ENCODE measurements around the gene TYW5.
A peak's percentile ranks its signal among the peaks of the same experiment; 100 is the strongest.

TYW5 gene

DNA sequence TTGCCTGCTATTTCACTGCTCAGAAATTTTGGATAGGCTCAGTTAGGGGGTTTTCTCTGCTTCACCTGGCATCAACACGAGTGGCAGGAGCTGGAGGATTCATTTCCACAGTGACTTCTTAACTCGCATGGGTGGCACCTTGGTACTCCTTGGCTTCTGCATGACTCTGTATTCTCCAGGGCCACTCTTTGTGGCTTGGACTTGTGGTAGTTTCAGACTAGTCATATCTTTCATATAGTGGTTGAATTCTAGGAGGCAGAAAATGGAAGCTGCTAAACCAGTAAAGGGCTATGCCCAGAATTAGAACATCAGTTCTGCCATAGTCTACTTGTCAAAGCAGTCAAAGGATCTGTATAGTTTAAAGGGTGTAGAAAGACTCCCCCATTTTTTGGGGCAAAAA is 6.9 kb upstream of the TYW5 start:
- H3K4me3 ChIP-seq (ENCODE audit: low read length): no peak overlapping the region
- TF ChIP-seq CTCF (IDR thresholded peaks at IDR 0.05; ENCODE audit: insufficient read depth, low read depth, low read length, missing control alignments): no peak
- DNase-seq (ENCODE audit: low read depth): no peak

DNA sequence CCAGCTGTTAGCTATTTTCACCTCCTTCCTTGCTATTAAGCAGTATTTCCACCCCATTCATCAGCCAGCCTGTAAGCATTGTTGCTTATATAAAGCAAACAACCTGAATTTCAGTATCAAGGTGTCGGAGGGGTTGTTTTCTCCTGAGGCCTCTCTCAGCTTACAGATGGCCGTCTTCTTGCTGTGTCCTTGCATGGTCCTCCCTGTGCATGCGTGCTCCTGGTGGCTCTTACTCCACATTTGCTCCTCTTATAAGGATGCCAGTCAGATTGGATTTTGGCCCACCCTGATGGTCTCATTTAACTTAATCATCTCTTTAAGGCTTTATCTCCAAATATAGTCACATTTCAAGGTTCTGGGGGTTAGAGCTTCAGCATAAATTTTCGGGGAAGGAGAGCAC is 2.7 kb upstream of the TYW5 start:
- TF ChIP-seq CTCF (IDR thresholded peaks at IDR 0.05; ENCODE audit: insufficient read depth, low read depth, low read length, missing control alignments): no peak
- DNase-seq (ENCODE audit: low read depth): no peak
- H3K4me3 ChIP-seq (ENCODE audit: low read length): no peak overlapping the region

GRCh38 chr2:199956062-199956380 is 730 bp upstream of the TYW5 start:
- H3K4me3 ChIP-seq (ENCODE audit: low read length): peak overlapping the region; percentile 98
- no peak for DNase-seq (ENCODE audit: low read depth)
- TF ChIP-seq CTCF (IDR thresholded peaks at IDR 0.05; ENCODE audit: insufficient read depth, low read depth, low read length, missing control alignments): no peak

DNA sequence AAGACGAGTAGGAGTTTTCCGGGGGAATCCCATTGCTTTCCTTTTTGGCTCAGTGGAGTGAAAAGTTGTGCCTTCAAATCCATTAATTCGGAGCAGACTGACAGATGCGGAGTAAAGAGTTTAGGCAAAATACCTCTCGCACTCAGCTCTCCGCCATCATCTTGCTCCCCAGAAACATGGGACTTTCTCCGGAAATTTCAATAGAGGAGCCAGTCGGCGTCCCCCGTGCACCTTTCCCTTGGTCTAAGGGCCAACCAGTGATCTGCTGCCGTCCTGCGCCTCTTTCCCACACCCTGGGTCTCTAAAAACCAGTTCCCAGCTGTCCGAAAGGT is 318 bp downstream of the TYW5 start:
- no peak for TF ChIP-seq CTCF (IDR thresholded peaks at IDR 0.05; ENCODE audit: insufficient read depth, low read depth, low read length, missing control alignments)
- no peak for DNase-seq (ENCODE audit: low read depth)
- peak overlapping the region; percentile 98 for H3K4me3 ChIP-seq (ENCODE audit: low read length)

- H3K4me3 ChIP-seq (ENCODE audit: low read length): no peak overlapping the region
- no peak for TF ChIP-seq CTCF (IDR thresholded peaks at IDR 0.05; ENCODE audit: insufficient read depth, low read depth, low read length, missing control alignments)
- no peak for DNase-seq (ENCODE audit: low read depth)
These were observed 4.3 kb downstream of the TYW5 start for GRCh38 chr2:199951023-199951422.

DNA sequence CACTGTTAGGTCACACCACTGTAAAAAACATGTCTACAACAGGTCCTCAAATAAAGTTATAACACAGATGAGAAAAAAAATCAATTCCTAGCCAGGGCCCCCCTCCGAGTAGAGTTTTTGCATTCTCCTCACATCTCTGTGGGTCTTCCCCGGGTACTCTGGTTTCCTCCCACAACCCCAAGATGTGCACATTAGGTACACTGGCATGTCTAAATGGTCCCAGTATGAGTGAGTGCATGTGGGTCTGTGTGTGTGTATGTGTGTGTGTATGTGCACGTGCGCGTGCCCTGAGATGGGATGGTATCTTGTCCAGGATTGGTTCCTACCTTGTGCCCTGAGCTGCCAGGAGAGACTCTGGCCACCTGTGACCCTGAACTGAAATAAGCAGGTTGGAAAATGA is 4.9 kb downstream of the TYW5 start:
- DNase-seq (ENCODE audit: low read depth): no peak
- no peak for TF ChIP-seq CTCF (IDR thresholded peaks at IDR 0.05; ENCODE audit: insufficient read depth, low read depth, low read length, missing control alignments)
- H3K4me3 ChIP-seq (ENCODE audit: low read length): no peak overlapping the region

DNA sequence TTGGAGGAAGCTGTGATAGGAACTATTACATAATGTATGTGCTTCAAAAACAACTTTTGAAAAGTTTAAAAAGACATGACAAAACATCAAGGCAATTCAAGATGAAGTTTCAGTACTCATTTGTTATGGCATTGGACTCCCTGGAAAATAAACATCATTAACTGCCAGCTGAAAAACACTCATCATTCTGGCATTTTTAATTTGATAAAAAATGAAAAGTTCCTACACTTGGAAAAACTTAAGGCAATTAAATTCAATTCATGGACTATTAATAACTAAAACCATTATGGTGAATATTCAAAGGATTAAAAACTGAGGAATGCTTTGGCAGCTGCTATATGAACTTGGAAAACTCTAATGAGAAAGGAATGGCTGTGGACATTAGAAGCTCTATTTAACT is 8.5 kb downstream of the TYW5 start:
- H3K4me3 ChIP-seq (ENCODE audit: low read length): no peak overlapping the region
- no peak for TF ChIP-seq CTCF (IDR thresholded peaks at IDR 0.05; ENCODE audit: insufficient read depth, low read depth, low read length, missing control alignments)
- DNase-seq (ENCODE audit: low read depth): no peak

Measured in epithelial cell of esophagus (primary cell).